Activated CD4-positive, CD25-positive, alpha-beta regulatory T cell (primary cell): ENCODE data around the gene SRGAP1.

Source experiments
- DNase-seq, 4 experiments: peaks; one replicate each; lab custom pipeline; 2025; lab: John Stamatoyannopoulos, UW

The SRGAP1 gene

DNA sequence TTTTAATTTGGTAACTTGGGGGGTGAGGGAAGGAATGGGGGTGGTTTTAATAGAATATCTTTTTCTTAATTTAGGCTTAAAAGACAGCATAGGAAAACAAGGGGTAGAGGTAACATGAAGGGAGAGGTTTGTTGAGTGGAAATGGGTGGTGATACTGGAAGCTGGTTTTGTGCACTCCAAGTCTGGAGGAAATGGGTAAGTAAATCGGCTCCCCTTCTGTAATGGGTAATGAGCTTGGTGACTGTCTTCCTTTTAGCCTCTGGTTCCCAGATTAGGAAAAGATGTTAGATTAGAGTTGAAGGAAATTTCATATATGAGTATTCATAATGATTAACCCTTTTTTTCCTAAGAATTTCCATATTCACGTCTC, 122.1 kb downstream of the SRGAP1 start:
- no peak for DNase-seq

DNA sequence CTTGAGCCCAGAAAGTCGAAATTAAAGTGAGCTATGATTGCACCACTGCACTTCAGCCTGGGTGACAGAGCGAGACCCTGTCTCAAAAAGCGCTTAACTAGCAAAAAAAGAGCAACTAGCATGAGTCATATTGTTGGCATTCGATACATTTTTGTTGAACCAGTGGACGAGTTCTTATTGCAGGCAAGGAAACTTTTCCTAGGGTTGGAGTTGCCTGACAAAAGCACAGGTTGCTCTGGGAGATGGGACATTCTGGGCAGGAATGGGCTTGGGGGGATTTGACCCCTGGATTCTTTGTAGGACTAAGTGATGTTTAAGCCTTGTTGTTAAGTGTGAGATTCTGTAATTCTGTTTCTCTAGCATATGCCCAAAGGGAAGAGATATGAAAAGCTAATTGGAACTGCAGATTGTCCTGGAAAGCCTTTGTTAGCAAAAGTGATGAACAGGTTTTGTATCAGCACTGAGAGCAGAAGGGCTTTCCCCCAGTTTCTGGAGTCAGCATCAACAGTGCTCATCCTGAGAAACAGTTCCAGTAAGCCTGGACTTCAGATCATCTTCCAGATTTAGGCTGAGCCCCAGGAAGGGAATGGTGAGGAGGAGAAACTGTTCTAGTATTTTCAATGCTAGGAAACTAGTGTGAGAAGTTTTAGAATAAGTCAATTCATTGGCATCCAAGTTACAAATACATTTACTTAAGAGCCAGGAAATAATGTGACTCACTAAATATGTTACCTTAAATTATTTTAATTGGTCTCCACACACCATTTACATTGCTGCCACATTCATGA, 123.1 kb downstream of the SRGAP1 start:
- DNase-seq = no peak

DNA sequence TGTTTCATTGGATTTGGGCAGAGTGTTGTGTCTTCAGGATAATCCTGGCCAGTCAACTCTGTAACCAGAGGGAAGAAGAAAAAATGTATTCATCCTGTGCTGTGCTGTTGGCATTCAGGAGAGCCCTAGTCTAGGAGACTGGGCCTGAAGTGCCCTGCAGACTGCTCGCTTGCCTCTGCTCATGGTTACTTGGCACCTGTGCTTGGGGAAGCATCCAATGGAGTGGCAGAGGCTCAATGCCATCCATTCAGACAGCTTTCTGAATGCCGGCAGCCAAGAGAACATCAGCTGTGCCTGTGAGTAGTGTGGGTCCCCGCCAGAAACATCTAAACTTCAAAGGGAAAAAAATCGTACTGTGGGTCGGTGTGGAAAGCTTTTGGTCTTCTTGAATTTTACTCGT, 124.2 kb downstream of the SRGAP1 start:
- no peak for DNase-seq

DNA sequence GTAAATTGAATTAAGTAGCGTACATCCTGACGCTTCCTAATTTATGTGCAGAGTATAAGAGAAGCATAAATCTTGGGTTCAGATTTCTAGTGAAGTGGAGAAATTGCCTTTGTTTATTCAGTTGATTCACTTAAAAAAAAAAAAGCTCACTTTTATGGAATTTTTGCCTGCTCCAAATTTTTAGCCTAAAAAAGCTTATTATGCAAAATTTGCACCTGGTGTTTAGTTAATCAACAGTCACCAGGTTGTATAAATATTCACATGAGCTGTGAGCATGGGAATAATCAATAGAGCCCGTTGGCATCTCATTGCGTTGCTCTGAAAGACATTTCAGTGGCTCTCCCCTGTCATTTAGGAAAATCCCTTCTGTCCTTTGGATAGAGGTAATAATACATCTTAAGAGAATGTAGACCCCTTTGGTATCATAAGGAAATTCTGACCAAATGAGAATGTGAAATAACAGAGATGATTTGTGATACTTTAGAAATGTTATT, 132.4 kb downstream of the SRGAP1 start:
- no peak for DNase-seq

DNA sequence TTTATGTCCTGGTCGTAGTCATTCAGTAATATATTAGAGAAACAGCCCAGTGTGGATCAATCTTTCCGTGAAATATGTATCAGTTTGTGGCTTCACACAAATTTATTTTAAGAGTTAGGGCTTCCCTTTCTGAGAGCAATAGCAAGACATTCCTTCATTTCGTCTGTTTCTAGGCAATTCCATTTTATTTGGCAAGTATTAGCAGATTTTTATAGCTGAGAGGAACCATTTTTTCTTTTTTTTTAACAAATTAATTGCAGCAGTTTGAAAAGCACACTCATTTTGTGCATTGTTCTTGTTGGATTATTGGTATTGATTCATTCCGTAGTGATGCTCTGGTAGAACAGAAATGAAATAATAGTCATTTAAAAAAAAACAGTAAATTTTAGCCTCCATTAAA, 132.9 kb downstream of the SRGAP1 start:
- DNase-seq = no peak

DNA sequence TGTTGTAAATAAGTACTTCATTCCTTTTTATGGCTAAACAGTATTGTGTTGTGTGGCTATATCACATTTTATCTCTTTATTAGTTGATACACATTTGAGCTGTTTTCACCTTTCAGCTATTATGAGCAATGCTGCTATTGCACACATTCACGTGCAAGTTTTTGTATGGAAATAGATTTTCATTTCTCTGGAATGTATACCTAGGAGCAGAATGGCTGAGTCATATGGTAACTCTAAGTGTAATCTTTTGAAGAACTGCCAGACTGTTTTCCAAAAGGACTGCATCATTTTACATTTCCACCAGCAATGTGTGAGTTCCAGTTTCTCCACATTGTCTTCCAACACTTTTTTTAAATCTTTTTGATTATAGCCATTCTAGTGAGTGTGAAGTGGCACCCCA, 134.0 kb downstream of the SRGAP1 start:
- no peak for DNase-seq

DNA sequence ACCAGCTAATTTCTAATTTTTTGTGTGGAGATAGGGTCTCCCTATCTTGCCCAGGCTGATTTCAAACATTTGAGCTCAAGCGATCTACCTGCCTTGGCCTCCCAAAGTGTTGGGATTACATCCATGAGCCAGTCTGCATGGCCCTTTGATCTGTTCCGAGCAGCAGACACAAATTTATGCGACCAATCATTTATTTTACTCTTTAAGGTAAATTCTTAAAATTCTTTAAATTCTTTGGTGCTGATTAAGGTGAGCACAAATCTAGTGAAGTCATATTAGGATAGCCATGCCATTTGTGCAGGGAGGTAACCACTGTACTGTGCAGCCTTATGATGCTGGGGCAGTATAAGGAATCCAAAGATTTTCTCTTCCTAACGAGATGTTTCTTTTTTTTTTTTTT, 135.7 kb downstream of the SRGAP1 start:
- no peak for DNase-seq

DNA sequence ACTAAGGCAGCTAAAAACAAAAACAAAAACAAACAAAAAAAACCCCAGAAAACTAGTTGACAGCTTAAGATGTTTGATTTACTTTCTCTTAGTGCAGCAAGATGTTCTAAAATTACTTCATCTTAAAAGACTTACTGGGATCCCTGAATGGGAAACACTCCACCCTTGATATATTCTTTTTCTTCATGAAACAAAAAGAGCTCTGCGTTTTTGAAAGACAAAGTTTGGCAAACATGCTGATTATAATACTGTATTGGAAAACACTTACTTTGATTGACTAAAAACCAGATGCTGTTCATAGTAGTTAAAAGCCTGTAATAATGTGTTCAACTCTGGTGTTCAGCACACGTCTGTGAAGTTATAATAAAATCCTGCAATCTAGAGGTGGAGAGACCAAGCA, 136.8 kb downstream of the SRGAP1 start:
- no peak for DNase-seq

DNA sequence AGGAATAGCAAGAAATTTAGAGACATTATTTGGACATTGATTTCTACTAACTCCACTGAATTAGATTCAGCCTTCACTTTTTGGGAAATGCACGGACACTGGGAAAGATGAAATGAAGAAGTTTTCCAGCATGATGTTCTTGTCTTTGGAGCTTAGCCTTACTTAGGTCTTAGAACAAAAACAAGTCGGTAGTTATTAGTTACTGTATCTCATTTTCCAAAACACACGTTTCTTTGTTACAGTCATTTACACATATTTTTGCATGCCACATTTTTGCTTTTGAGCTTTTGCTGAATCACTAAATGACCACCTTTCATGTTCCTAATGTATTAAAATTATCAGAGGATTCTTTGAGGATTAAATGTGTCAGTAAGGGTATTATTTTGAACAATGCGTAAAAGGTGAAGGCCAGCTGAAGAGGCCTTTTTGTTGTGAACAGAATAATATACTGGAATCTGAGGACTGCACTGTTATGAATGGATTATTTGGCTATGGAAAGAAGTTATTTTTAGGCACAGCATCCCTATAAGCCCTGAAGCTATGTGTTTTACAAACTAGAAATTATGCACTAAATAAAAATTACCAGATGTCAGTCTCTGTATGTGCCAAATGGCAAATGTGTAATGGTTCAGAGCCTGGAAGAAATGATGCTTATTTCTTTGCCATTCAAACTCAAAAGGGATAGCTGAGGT, 138.2 kb downstream of the SRGAP1 start:
- DNase-seq = no peak

DNA sequence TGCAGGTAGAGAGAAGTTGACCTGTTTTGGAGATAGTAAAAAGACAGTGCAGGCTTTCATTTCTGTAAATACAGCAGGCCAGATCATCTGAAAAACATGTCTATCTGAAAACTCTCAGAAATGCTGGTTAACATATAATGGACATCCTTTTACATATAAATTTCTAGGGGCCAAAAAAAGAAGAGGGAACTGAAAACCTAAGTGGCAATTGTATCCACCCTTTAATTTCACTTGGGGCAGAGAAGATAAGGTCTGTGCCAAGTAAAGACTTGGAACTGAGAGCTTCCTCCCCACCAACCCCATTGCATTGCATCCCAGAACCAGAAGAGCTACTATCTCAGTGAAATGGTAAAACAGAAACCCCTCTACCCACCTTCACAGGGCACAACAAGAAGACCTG, 141.0 kb downstream of the SRGAP1 start:
- no peak for DNase-seq

DNA sequence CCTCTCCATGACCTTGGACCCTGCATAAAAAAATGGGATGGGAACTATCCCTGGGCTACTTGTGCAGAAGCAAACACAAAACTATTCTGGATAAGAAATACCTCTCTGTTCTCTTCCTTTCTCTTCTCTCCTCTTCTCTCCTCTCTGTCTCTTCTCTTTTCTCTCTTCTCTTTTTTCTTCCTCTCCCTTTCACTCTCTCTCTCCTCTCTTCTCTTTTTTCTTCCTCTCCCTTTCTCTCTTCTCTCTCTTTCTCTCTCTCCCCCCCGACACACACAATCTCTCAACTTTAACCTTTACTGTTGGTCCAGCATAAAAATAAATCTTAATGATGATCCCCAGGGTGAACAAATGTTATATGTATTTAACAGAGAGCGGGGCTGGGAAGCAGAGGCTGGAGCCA, 141.4 kb downstream of the SRGAP1 start:
- DNase-seq = no peak

DNA sequence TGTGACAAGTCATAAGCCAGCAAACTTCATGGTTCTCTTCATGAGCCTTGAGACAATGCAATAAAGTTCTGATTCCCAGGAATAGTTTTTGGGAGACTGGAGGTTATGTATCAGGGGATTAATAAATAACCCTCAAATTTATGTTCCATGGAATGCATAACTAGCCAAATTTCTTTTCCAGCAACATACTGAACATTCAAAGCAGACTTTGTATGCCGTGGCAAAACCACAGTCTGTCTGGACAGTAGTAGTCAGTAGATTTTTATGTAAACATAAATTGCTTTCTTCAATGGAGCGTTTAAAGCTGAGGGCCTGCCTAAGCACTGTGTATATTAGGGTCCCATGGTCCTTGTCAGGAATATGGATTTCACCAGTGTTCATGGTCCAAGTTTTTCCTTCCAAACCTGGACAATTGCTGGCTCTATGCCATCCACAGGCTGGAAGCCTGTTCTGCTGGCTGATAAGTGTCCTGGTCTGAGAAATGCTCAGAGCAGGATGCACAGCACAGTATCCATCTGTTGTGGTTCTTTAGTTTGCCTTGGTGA, 144.9 kb downstream of the SRGAP1 start:
- no peak for DNase-seq

DNA sequence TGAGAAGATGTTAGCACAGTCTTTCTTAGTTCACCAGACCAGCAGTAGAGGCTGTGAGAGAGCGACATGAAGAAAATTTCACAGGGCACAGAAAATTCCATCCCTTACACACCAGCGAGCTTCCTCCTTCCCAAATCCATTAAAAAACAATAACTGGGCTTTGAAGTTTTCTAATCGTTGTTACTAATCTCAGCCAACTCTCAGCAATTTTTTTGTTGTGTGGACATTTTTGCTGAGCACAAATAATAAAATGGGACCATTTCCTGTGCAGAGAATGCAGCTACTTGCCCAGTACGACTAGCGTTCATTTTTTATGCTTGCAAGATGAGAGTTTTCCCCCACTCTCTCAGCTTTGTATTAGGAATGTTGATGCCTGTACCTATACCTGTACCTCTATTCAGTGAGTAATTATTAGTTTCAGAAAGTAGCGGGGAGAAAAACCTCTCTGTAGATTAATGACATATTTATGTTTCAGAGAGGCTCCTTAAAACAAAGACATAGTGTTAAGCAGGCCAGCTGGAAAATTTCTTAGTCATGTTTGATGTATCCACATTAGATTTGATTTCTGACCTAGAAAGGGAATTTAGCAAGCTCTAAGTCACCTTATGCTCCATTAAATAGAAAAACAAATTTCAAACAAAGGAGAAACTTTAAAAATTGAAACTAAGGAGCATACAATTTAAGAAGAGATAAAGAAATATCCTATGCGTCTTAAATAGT, 146.5 kb downstream of the SRGAP1 start:
- DNase-seq = no peak

DNA sequence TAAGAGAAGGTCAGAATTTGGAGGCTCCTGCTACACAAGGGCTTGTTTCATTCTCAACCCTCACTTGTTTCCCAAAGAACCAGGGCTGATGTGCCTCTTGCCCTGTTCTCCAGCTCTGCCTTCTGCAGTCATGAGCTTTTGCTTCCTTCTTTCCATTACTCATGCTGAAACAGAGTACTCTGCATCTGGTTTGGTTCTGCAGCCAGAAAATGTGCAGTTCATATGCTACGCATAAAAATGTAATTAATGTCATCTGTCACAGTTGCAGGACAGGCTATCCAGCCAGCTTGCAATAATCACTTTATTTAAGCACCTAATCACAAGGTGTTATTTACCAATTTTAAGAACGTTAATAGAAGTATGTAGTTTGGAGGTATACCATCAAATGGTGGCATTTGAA, 150.2 kb downstream of the SRGAP1 start:
- DNase-seq = no peak

DNA sequence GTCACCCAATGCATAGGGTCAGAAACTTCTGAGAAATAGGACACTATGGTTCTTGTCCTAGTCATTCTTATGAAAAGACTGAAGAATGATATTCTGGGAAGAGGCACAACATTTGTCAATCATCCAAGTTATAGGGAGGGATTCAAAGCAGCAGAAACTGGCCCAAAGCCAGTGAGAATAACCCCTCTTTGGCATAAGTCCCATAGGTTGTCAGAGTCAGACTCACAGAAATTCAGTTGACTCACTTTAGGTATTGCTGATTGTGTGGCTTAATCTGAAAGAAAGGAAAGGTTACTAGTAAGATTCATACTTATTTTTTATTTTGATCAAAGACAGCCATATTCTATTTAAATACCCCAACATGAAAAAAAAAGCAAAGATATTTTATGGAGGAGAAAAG, 151.0 kb downstream of the SRGAP1 start:
- DNase-seq = no peak

DNA sequence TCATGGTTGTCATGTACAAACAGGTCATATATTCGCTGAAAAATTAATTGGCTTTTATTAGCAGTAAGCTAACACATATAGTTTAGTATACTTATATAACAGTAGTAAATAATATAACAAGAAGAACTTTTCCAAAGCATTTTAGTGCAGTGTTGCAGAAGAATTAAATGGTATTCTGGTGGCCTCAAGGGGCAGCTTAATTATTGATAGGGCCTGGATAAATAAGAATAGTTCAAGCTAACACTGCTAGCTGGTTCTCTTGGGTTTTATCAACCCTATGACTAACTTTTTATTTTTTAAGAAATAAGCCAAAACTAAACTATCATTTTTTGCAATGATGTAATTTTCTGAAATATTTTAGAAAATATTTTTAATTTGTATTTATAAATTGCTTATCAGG, 152.1 kb downstream of the SRGAP1 start:
- no peak for DNase-seq

DNA sequence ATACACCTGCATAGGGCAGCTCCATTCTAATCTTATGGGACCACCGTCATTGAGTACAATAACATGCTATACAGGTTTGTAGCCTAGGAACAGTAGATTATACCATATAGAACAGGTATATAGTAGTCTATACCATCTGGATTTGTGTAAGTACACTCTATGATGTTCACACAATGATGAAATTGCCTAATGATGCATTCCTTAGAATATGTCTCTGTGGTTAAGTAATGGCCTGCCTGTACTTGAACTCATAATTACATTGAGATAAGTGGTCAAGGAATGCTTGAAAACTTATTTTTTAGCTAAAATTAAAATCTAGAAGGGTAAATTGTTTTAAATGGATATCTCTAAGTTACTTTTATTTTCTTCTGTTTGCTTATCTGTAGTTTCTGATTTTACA, 152.7 kb downstream of the SRGAP1 start:
- DNase-seq = no peak

DNA sequence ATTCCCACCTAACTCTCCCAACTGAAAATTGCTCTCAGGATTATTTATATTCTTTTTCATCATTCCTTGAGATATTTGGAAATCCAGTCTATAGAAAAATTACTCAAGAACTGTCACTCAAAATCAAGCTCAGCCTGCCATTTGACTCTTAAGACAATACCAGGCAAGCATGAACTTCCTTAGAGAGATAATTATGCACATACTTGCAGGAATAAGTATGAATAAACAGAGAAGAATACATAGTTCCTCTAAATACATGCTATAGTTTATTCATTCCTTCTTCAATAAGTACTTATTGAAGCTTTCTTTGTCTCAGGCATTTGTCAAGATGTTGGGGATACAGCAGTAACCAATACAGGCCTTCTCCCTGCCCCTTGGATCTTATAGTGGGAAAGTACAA, 154.1 kb downstream of the SRGAP1 start:
- no peak for DNase-seq

DNA sequence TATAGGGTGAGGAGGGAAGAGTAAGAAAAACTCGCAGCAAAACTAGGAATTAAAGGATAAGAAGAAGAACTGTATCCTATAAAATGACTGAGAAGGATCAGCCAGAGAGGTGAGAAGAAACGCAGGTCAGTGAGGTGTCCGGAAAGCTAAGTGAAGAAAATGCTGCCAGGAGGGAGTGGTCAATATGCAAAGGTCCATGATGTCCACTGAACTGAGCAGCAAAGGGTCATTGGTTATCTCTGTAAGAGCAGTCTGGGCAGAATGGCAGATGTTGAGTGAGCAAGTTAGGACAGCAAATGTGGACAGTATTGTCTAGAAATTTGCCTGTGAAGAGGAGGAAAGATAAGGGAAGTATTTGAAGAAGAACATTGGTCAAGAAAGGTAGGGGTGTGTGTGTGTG, 155.4 kb downstream of the SRGAP1 start:
- no peak for DNase-seq

DNA sequence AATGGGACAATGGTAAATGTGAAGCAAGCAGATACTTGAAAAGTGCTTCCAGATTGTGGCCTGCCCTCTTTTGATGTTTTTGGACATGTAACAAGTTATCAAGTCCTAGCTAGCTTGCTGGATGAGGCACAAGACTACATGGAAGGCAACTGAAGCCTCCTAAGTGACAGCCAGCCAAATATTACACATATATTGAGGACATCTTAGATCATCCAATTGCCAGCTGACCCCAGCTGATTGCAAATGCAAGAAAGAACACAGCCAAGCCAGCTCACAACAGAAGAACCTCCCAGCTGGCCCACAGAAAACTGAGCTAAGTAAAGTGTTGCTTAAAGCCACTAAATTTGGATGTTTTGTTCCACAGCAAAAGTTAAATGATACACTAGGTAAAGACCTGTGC, 156.9 kb downstream of the SRGAP1 start:
- no peak for DNase-seq

DNA sequence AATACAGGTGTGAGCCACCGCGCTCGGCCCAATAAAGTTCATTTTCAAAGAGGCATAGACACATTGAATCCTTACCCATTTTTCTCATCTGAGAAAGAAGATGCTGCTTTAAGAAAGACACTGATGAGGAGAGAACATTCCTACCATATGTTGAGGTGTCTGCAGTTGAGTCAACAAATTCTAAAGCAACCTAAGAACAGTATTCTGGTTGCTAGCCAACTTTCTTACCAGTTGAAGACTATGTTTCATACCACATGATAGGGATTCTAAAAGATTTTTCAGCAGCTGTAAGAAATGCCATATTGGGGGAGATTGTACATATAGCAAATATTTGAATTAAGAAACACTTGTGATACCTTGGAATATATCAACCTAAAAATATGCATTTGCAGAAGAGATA, 160.1 kb downstream of the SRGAP1 start:
- no peak for DNase-seq

DNA sequence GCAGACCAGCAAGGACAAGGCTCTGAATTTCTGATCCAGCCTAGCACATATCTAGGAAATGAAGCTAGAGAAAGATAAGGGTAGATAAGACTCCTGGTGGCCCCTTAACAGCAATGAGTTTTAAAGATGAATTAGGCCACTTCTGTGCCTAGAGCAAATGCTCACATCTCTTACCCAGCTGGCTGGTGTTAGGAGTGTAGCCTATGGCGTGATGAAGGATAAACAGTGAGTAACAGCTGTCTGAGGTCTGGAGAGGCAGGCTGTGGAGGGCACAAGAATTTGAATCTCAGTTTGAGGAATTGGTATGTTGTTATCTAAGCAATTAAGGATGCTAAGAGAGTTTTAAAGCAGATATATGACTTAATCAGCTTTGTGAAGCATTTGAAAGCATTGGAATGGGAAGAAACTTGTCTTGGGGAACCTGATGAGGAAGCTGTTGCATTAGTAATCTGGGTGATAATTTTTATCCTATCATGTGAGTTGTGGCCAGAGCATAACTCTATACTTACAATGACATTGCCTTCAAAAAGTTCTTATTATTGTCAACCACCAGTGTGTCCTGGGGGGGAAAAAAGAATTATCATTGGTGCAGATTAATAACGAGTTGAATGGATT, 161.8 kb downstream of the SRGAP1 start:
- no peak for DNase-seq
